Measurements from ENCODE around the gene FLG. TPM values are rescaled to one million over a fixed set of nuclear protein-coding genes. Genes with fewer than 3 reads are reported as not detected.
"Not testable (repeated sequence)": the region's sequence is repeated elsewhere in the genome, so short reads cannot be mapped to it uniquely, and the experiment has no call there.

Gene FLG
- polyA plus RNA-seq (ENCODE audit: insufficient read length in 3 of 3), result 1 to 10 TPM; 2.2 to 4.0 (median 2.2) TPM

GRCh38 chr1:152325111-152325510 is at the start of gene FLG:
Gene FLG, minus strand, starts transcription at chr1:152325239. Its CDS starts 9,783 bp downstream, at chr1:152315456.
- DNase-seq (ENCODE audit: low read depth in 3 of 3, low spot score in 2 of 3), result no peak

- DNase-seq (ENCODE audit: low read depth in 3 of 3, low spot score in 2 of 3), result no peak
Observed at GRCh38 chr1:152374451-152374850, 49.4 kb upstream of the FLG start.

GRCh38 chr1:152372672-152373071 is 47.6 kb upstream of the FLG start:
- no peak for DNase-seq (ENCODE audit: low read depth in 3 of 3, low spot score in 2 of 3)

- no peak for DNase-seq (ENCODE audit: low read depth in 3 of 3, low spot score in 2 of 3)
Observed at GRCh38 chr1:152367436-152367835, 42.4 kb upstream of the FLG start.

GRCh38 chr1:152359906-152360305 is 34.9 kb upstream of the FLG start, which contains the start of gene FLG2:
Gene FLG2, minus strand, starts transcription at chr1:152360006. Its CDS starts 1,122 bp downstream, at chr1:152358884.
- no peak for DNase-seq (ENCODE audit: low read depth in 3 of 3, low spot score in 2 of 3)

- no peak for DNase-seq (ENCODE audit: low read depth in 3 of 3, low spot score in 2 of 3)
Observed at GRCh38 chr1:152356736-152357135, 31.7 kb upstream of the FLG start.

- DNase-seq (ENCODE audit: low read depth in 3 of 3, low spot score in 2 of 3), result no peak
Observed at GRCh38 chr1:152349611-152350010, 24.6 kb upstream of the FLG start.

- DNase-seq (ENCODE audit: low read depth in 3 of 3, low spot score in 2 of 3), result no peak
Observed at GRCh38 chr1:152348447-152348846, 23.4 kb upstream of the FLG start.

GRCh38 chr1:152347116-152347728 is 22.2 kb upstream of the FLG start:
- DNase-seq (ENCODE audit: low read depth in 3 of 3, low spot score in 2 of 3), result peak in 2 of 3 donors; percentile 40 to 61

GRCh38 chr1:152344438-152344837 is 19.4 kb upstream of the FLG start:
- no peak for DNase-seq (ENCODE audit: low read depth in 3 of 3, low spot score in 2 of 3)

GRCh38 chr1:152343006-152343405 is 18.0 kb upstream of the FLG start:
- DNase-seq (ENCODE audit: low read depth in 3 of 3, low spot score in 2 of 3), result no peak

GRCh38 chr1:152335399-152335798 is 10.4 kb upstream of the FLG start:
- no peak for DNase-seq (ENCODE audit: low read depth in 3 of 3, low spot score in 2 of 3)

GRCh38 chr1:152328801-152329391 is 3.9 kb upstream of the FLG start:
- peak in 1 of 3 donors; percentile 19 for DNase-seq (ENCODE audit: low read depth in 3 of 3, low spot score in 2 of 3)

GRCh38 chr1:152313970-152314369 is 11.1 kb downstream of the FLG start:
- no peak for DNase-seq (ENCODE audit: low read depth in 3 of 3, low spot score in 2 of 3)

- no peak for DNase-seq (ENCODE audit: low read depth in 3 of 3, low spot score in 2 of 3)
Observed at GRCh38 chr1:152313319-152313801, 11.7 kb downstream of the FLG start.

GRCh38 chr1:152312169-152312568 is 12.9 kb downstream of the FLG start:
- DNase-seq (ENCODE audit: low read depth in 3 of 3, low spot score in 2 of 3), result not testable (repeated sequence)

- no peak for DNase-seq (ENCODE audit: low read depth in 3 of 3, low spot score in 2 of 3)
Observed at GRCh38 chr1:152309955-152310354, 15.1 kb downstream of the FLG start.

- DNase-seq (ENCODE audit: low read depth in 3 of 3, low spot score in 2 of 3), result not testable (repeated sequence)
Observed at GRCh38 chr1:152309320-152309901, 15.6 kb downstream of the FLG start.

GRCh38 chr1:152308758-152309157 is 16.3 kb downstream of the FLG start:
- DNase-seq (ENCODE audit: low read depth in 3 of 3, low spot score in 2 of 3), result not testable (repeated sequence)

GRCh38 chr1:152307970-152308369 is 17.1 kb downstream of the FLG start:
- DNase-seq (ENCODE audit: low read depth in 3 of 3, low spot score in 2 of 3), result not testable (repeated sequence)

- DNase-seq (ENCODE audit: low read depth in 3 of 3, low spot score in 2 of 3), result not testable (repeated sequence)
Observed at GRCh38 chr1:152306123-152306522, 18.9 kb downstream of the FLG start.

GRCh38 chr1:152304773-152305172 is 20.3 kb downstream of the FLG start:
- DNase-seq (ENCODE audit: low read depth in 3 of 3, low spot score in 2 of 3), result not testable (repeated sequence)
